Stimulated activated CD8-positive, alpha-beta memory T cell treated with anti-CD3 and anti-CD28 coated beads, Interleukin-7, amount 100 ng/mL, for 48 hours (primary cell): ENCODE measurements around the gene IPO5.
"Not testable (repeated sequence)": the region's sequence is repeated elsewhere in the genome, so short reads cannot be mapped to it uniquely, and the experiment has no call there.

Source experiments
- DNase-seq, 2 donors: peaks; one replicate each; pipeline ENCODE4 v3.0.0-alpha.2; 2020; ENCODE audit warnings: low read depth in 1 of 2; ENCODE audit errors: extremely low read depth in 1 of 2

The IPO5 gene

GRCh38 chr13:98007001-98007400 lies 53.5 kb downstream of the IPO5 start:
- no peak for DNase-seq

GRCh38 chr13:98013241-98013640 lies 59.8 kb downstream of the IPO5 start:
- DNase-seq = no peak

DNA sequence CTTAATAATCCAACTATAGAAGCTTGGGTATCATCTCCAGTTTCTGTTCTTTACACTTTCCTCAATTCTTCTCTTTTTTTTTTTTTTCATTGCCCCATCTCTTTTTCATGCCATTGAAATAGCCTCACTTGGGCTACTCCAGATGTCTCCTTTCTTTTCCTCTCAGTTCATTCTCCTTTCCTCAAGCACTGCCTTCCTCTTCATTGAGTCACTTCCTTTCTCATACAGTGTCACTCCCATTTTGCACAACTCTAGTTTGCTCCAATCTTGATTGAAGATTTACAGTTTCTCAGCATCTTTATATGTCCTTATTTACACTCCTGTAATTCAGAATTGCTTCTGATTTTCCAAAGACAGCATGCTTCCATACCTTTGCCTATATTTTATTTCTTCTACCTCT lies 61.3 kb downstream of the IPO5 start:
- no peak for DNase-seq

DNA sequence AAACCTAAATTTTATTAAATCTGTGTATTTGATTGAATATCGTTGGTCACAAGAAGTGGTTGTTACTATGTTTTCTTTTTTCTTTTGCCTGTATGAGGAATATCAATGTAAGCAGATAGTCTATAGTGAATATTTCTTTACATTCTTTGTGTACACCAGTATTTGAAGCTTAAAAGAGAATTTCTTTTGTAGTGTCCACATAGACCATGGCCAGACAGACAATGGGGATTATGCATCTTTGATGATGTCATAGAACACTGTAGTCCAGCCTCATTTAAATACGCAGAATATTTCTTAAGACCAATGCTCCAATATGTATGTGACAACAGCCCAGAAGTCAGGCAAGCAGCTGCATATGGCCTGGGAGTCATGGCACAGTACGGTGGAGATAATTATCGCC lies 64.8 kb downstream of the IPO5 start:
- no peak for DNase-seq

DNA sequence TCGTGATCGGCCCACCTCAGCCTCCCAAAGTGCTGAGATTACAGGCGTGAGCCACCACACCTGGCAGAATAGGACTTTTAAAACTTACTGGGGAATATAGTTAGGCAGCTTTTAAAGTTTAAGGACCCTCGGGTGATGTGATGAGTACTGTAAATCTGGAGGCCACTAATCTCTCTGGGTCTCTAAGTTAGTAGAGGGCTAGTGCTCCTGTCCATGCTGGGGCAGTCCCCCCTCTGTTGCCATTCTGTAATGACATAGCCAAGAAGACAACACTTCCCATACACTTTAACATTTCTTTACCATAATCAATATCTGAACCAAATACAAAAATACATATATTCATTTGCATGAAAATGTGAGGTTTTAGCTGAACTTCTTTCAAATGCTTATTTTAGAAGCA lies 65.7 kb downstream of the IPO5 start:
- DNase-seq = no peak

- no peak for DNase-seq
These were observed 66.8 kb downstream of the IPO5 start for GRCh38 chr13:98020271-98020670.

- DNase-seq = no peak
These were observed 68.7 kb downstream of the IPO5 start for GRCh38 chr13:98022210-98022609.

GRCh38 chr13:98025480-98026025 lies 72.1 kb downstream of the IPO5 start:
- no peak for DNase-seq

- DNase-seq = no peak
These were observed 73.0 kb downstream of the IPO5 start for GRCh38 chr13:98026457-98026857.

- no peak for DNase-seq
These were observed 78.7 kb downstream of the IPO5 start for GRCh38 chr13:98032168-98032567.

DNA sequence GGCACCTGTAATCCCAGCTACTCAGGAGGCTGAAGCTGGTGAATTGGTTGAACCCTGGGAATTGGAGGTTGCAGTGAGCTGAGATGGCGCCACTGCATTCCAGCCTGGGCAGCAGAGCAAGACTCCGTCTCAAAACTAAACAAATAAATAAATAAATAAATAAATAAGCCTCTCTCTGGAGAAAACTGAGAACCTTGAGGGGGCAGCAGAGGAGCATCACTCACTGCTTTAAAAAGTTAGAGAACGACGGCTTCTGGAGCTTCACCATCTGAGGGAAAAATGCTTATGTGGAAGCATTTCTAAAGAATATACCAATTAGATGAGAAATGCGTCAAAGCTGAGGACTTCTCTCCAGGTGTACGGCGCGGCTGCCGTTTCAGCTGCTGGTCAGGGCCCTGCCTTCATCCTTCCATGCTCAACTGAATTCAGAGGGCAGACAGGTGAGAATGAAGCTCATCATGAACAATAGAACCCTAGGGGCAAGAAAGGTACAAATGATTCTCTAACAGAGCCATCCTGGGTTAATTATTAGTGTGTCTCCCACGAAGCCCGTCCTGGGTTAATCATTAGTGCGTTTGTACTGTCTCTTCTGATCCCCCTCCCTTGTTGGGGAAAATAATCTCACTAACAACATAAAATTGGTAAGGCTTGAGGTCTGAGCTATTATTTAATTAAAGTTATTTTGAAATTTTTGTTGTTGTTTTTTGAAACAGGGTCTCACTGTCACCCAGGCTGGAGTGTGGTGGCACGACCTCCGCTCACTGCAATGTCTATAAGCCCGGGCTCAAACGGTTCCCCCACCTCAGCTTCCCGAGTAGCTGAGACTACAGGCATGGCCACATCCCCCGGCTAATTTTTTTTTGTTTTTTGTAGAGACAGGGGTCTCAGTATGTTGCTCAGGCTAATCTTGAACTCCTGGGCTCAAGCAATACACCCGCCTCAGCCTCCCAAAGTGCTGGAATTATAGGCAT lies 80.1 kb downstream of the IPO5 start:
- DNase-seq = no peak

- DNase-seq = no peak
These were observed 81.9 kb downstream of the IPO5 start for GRCh38 chr13:98035373-98035772.

- not testable (repeated sequence) for DNase-seq
These were observed 83.3 kb downstream of the IPO5 start for GRCh38 chr13:98036564-98037302.

DNA sequence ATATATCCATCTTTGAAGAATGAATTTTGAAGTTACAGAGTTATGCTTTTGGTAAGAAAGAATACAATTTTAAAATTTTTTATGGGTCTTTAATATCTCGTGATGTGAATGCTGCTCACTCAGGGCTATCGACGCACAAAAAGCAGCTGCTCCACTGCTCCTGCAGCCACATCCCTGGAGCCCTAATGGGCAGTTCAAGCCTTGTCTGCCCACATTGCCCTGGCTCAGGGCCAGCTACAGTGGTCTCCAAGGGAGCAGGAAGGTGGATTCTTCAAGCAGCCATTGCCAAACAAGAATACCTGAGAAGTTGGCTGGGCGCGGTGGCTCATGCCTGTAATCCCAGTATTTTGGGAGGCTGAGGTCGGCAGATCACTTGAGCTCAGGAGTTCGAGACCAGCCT lies 85.8 kb downstream of the IPO5 start:
- DNase-seq = no peak

DNA sequence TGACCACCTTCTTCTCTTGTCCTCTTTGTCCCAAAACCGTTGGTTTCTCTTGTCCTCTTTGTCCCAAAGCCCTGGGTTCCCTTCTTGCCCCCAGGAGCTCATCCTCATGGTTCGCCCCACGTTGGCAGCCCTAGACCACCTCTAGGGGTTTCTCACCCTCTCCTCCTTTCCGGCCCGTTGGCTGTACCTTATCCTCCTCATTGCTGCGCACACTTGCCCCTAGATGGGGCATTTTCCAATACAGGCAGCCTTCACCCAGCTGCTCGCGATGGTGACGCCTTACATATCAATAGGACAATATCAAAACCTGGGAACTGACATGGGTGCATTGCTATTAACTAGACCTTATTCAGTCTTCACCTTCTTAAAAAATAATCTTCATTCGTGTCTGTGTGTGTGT lies 86.5 kb downstream of the IPO5 start:
- DNase-seq = no peak

- DNase-seq = no peak
These were observed 87.8 kb downstream of the IPO5 start for GRCh38 chr13:98041081-98041820.

GRCh38 chr13:98044301-98044700 lies 90.8 kb downstream of the IPO5 start:
- no peak for DNase-seq

DNA sequence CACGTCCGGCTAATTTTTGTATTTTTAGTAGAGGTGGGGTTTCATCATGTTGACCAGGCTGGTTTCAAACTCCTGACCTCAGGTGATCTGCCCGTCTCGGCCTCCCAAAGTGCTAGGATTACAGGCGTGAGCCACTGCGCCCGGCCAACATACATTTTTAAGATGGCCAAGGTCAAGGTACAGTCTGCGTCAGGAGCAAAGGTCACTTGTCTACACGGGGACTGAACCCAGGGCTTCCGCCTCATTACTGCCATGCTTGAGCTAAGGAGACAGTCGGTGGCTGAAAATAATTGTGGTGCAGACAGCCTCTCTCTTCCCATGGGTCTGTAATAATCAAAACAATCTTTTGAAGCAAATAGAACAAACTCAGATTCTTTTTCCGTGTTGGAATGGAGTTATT lies 94.3 kb downstream of the IPO5 start:
- DNase-seq = not testable (repeated sequence)

- no peak for DNase-seq
These were observed 94.8 kb downstream of the IPO5 start for GRCh38 chr13:98048265-98048664.

DNA sequence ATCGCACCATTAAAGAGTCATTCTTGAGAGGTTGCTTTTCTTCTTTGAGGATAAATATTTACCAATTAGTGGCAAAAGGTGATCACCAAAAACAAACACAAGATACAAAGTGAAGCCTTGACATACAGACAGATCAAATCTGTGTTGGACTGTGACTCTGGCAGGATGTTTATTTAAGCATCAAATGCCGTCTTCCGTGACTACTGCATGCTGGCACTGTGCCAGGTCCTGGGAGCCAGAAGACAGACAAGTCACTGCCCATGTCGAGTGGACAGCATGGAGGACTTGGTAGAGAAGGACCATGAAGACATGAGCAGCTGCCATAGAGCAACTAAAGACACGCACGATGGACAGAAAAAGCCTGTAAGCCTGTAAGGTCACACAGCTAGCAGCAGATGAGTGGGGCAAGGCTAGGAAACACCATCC lies 96.6 kb downstream of the IPO5 start:
- no peak for DNase-seq

- DNase-seq = no peak
These were observed 98.9 kb downstream of the IPO5 start for GRCh38 chr13:98052412-98052811.
